GM12892 (cell line): Measurements from ENCODE around the gene LMTK3.

ENCODE experiments used
- DNase-seq: peaks from one replicate; pipeline ENCODE4 v3.0.0; 2011; ENCODE audit not compliant: insufficient read length
- FAIRE-seq: peaks from 2 replicates; lab custom pipeline; 2011; peaks lifted over from hg19 to GRCh38; lab: Jason Lieb, UNC
- POLR2A ChIP-seq: IDR thresholded peaks from 2 replicates; pipeline ENCODE4 v1.6.1; 2011; ENCODE audit warnings: low read depth, low read length, control low read depth
- POLR2AphosphoS5 ChIP-seq: IDR thresholded peaks from 2 replicates; pipeline ENCODE4 v1.6.1; 2011; ENCODE audit warnings: low read depth, low read length, control low read depth
- TAF1 ChIP-seq: IDR thresholded peaks from 2 replicates; pipeline ENCODE4 v1.6.1; 2011; ENCODE audit warnings: low read depth, mild to moderate bottlenecking, control low read depth, low read length, borderline replicate concordance

Gene LMTK3

GRCh38 chr19:48480558-48481500 lies 30.8 kb downstream of the LMTK3 start:
- TF ChIP-seq POLR2A (no peak), TAF1 (no peak), POLR2AphosphoS5 (no peak)
- DNase-seq = no peak
- peak; percentile 84 for FAIRE-seq

GRCh38 chr19:48480183-48480557 lies 31.5 kb downstream of the LMTK3 start:
- FAIRE-seq = no peak
- DNase-seq = no peak
- TF ChIP-seq TAF1 = no peak
- no peak for TF ChIP-seq POLR2A
- TF ChIP-seq POLR2AphosphoS5 = no peak; the same call in 1 of the 2 replicates

- FAIRE-seq (no peak), DNase-seq (no peak)
- no peak for TF ChIP-seq POLR2A
- peak; percentile 73 for TF ChIP-seq POLR2AphosphoS5
These were observed 31.9 kb downstream of the LMTK3 start for GRCh38 chr19:48479686-48480085.

- no peak for DNase-seq
- FAIRE-seq = no peak
- TF ChIP-seq TAF1 (no peak), POLR2A (no peak), POLR2AphosphoS5 (no peak)
These were observed 33.0 kb downstream of the LMTK3 start for GRCh38 chr19:48478339-48479256.

GRCh38 chr19:48477698-48478338 lies 33.8 kb downstream of the LMTK3 start:
- DNase-seq (no peak), FAIRE-seq (no peak)
- TF ChIP-seq POLR2A (no peak), POLR2AphosphoS5 (no peak), TAF1 (no peak)

GRCh38 chr19:48477067-48477685 lies 34.5 kb downstream of the LMTK3 start:
- FAIRE-seq (no peak), DNase-seq (no peak)
- TF ChIP-seq TAF1 (no peak), POLR2AphosphoS5 (no peak), POLR2A (no peak)

GRCh38 chr19:48476176-48476575 lies 35.5 kb downstream of the LMTK3 start:
- no peak for FAIRE-seq
- no peak for DNase-seq
- no peak for TF ChIP-seq POLR2AphosphoS5
- no peak for TF ChIP-seq TAF1
- no peak for TF ChIP-seq POLR2A

- no peak for FAIRE-seq
- TF ChIP-seq TAF1 (no peak), POLR2AphosphoS5 (no peak), POLR2A (no peak)
- no peak for DNase-seq
These were observed 36.1 kb downstream of the LMTK3 start for GRCh38 chr19:48475369-48476068.

GRCh38 chr19:48474084-48474592 lies 37.5 kb downstream of the LMTK3 start:
- TF ChIP-seq TAF1 (no peak), POLR2AphosphoS5 (no peak), POLR2A (no peak)
- FAIRE-seq (no peak), DNase-seq (no peak)

- TF ChIP-seq TAF1 (no peak), POLR2AphosphoS5 (no peak), POLR2A (no peak)
- no peak for DNase-seq
- FAIRE-seq = no peak
These were observed 38.3 kb downstream of the LMTK3 start for GRCh38 chr19:48473161-48473966.
